GM23338 (cell line): ENCODE results near the gene LRRC10.

Experiments
- EZH2 ChIP-seq: fragments of 200-600 bp; sonication (generic); IDR thresholded peaks from one replicate; pipeline ENCODE4 v1.8.0; 2017; ENCODE audit warnings: antibody characterized with exemption, mild to moderate bottlenecking, low read depth; ENCODE audit not compliant: unreplicated experiment
- JUNB ChIP-seq: IDR thresholded peaks from one replicate; pipeline ENCODE4 v1.6.1; 2016; ENCODE audit warnings: antibody characterized with exemption; ENCODE audit not compliant: unreplicated experiment
- TF ChIP-seq, protein P1 (sequence below), 2 experiments: fragments of 200-600 bp in 1 of 2; sonication (generic) in 1 of 2; conservative IDR thresholded peaks; 2 replicates each; pipeline versions ENCODE4 v1.5.1 to v1.6.1; 2016 to 2017; ENCODE audit warnings: antibody characterized with exemption in 2 of 2, low read depth in 2 of 2, mild to moderate bottlenecking in 2 of 2, moderate library complexity in 1 of 2

- TF ChIP-seq, protein P1, sequence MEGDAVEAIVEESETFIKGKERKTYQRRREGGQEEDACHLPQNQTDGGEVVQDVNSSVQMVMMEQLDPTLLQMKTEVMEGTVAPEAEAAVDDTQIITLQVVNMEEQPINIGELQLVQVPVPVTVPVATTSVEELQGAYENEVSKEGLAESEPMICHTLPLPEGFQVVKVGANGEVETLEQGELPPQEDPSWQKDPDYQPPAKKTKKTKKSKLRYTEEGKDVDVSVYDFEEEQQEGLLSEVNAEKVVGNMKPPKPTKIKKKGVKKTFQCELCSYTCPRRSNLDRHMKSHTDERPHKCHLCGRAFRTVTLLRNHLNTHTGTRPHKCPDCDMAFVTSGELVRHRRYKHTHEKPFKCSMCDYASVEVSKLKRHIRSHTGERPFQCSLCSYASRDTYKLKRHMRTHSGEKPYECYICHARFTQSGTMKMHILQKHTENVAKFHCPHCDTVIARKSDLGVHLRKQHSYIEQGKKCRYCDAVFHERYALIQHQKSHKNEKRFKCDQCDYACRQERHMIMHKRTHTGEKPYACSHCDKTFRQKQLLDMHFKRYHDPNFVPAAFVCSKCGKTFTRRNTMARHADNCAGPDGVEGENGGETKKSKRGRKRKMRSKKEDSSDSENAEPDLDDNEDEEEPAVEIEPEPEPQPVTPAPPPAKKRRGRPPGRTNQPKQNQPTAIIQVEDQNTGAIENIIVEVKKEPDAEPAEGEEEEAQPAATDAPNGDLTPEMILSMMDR (conservative IDR thresholded peaks at IDR 0.05; ENCODE audit: low read depth in 2 of 2) = no peak
- no peak for TF ChIP-seq EZH2
- TF ChIP-seq JUNB = no peak
These were observed 41.5 kb downstream of the LRRC10 start for GRCh38 chr12:69569236-69569635.
